Tongue (tissue), 2 donors: ENCODE measurements around the gene CACNA2D3. TPM values are rescaled to one million over a fixed set of nuclear protein-coding genes. Genes with fewer than 3 reads are reported as not detected.
A peak's percentile ranks its signal among the peaks of the same experiment; 100 is the strongest.

ENCODE experiments used
- DNase-seq: peaks from one replicate; pipeline ENCODE4 v3.0.0-alpha.2; 2015
- total RNA-seq: library from RNA; depleted of rRNA; stranded (reverse); fragments of >200 nt; gene quantifications from one replicate; pipeline ENCODE4 v1.2.3, GENCODE V29; 2014

CACNA2D3 gene
- total RNA-seq, 1 donor from 2014 or later: 2.5 TPM

DNA sequence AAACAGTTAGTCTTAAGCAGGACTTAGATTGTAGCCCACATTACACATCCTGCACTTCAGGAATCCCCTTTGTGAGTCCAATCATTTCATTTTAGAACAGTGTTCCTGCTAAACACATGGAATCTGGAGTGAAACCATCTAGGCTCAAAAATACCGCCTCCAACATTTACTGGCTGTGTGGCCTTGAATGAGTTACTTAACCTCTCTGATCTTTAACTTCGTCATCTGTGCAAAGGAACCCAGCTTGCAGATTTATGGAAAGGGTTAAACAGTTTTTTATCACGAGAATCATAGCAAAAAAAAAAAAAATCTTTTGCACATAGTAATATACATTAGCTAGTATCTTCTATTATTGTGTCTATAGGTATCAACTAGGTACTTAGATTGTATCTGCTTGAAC is 813.5 kb downstream of the CACNA2D3 start:
- no peak for DNase-seq

DNA sequence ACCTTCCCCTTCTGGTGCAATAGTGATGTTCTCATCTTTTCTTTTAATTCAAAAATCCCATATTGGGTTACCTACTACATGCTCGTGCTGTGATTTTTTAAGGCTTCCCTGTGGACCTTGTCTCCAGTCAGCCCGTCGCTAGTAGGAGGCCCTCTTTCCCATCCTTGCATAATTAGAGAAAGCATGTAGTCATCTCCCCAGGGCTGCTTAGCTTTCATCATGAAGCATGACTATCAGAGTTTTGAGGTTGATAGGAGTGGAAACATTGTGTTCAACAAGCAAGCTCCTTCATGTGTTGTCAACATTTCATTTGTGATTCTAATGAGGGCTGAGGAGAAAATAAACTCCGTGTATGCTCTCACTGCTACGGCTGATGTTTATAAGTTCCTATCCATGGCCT is 814.2 kb downstream of the CACNA2D3 start:
- no peak for DNase-seq

DNA sequence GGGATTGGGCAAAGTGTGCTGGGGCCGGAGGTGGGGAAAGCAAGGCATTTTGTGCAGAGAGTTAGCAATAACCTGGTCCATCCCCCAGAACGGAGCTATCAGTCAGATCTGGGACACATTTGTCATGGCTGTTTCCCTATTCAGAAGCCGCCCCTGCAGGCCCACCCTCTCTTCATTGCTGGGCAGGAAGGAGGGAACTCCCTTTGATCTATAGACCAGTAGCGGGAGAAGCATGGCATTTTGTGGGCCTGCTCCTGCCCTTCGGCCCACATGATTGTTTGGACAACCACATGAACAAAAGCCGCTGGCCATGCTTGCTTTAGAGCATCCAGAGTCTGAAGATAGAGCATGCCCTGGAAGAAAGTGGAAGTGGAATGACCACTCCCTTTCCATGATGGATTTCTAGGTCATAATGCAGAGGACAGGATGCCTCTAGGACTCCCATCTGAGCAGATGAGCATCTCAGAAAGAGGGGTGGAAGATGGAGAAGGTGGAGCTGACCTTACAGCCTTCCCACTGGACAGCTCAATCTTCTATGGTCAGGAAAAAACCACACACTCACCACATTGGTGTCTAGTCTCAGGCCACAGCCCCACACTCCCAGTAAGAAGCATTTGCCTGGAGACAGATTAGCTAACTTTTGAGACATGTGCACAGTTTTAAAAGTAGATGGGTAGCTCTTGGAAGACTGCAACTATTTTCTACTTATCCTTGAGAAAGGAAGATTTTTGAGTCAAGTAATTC is 817.4 kb downstream of the CACNA2D3 start:
- no peak for DNase-seq

GRCh38 chr3:54940971-54941370 is 818.6 kb downstream of the CACNA2D3 start:
- peak; percentile 43 for DNase-seq

DNA sequence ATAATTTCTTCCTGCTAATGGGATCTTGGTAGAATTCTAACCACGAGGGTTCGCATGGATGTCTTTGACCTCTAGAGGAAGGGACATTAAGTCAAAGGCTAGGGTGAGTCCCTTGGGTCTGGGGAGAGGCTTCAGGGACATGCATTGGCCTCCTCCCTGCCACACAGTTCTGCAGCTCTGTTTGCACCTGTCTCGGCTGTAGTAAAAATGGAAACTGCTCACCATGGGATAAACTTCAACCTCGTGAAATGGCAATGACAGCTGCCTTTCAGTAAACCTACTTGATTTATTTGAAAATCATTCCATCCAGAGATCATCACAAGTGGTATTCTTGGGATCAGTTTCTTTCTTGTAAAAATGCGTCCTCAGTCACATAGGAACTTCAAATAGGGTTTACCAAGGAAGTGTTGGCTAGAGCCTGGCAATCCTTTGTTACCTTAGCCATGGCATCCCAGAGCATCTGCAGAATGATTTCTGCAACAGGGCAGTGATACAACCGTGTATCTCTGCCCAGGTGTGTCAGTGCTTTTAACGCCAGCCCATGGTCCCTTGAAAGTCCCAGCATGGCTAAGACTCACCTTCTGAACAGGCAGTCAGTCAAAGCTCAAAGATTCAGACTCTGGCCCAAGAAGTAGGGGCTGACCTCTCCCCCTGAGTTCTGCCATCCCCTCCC is 819.5 kb downstream of the CACNA2D3 start:
- peak; percentile 48 for DNase-seq

DNA sequence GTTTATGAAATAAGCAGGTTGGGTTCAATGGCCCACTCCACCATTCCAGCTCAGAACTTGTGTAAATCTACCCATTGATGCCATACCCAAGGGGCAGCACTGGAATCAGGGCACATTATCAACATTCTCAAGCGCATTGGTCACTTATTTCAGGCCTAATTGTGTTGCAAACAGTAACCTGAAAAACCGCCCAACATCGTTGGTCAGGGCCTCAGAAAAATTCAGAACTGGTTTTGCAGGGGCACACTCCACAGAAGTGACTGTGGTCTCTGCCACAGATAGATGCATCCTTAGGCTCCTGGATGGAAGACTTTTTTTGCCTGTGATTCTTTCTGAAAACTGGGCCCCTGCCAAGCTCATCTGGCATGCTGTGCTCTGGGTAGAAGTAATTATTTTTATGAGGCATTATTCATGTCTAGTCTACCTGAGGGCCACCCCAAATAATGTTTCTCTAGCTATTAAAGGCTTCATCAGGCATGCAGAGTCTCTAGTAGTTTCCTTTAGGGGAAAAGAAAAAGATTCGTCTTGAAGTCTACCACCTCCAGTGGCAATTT is 827.2 kb downstream of the CACNA2D3 start:
- DNase-seq: no peak

GRCh38 chr3:54950391-54951003 is 828.1 kb downstream of the CACNA2D3 start:
- DNase-seq: no peak

DNA sequence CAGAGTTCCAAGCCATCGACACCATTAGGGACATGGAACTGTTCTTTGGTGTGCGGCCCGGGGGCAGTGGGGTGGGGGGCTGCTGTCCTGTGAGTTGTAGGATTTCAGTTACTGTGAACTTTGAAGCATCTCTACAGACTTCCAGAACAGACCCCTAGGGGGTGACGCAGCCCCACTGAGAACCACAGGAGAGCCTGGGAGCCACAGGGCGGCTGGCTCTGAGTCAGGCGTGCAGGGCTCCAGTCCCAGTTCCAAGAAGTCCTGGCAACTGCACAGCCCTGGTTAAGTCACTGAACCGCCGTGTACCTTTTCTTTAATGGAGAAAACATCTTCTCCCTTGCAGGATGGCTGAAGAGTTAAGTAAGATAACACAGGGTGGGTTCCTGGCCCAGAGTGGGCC is 829.1 kb downstream of the CACNA2D3 start:
- DNase-seq: peak; percentile 85

DNA sequence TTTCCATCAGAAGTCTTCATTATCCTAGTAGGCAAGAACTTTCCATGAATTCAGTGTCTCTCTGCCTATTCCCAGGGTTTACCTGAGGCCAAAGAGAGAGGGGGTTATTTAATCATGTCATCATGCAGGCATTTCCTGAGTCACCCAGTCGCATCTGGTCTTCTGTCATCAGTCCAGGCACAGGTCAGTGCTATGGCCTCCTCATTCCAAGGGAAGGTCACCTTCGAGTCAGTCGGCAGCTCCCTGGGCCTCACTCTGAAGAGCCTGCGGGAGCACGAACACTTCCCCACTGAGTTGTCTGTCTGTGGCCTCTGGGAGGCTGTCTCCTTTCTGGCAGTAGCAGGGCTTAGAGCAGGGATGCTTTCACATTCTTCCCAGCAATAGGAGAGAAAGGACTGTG is 831.7 kb downstream of the CACNA2D3 start:
- peak; percentile 57 for DNase-seq

DNA sequence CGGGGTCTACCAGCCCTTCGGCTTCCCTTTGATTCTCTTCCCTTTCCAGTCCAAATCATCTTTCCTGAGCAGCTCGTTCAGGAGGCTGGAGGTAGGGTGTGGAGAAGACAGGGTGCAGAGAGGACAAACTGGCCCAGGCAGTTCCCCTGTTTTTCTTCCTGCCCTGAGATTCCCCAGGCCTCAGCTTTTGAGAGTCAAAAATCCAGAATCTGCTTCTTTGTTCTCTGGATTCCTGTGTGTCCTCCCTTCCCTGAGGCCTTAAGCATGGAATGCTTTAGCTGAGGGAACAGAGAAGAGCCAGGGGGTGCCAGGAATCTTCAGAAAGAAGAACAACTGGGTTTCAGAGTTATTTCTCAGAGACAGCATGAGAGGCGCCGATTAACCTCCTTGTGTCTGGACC is 832.2 kb downstream of the CACNA2D3 start:
- DNase-seq: no peak

DNA sequence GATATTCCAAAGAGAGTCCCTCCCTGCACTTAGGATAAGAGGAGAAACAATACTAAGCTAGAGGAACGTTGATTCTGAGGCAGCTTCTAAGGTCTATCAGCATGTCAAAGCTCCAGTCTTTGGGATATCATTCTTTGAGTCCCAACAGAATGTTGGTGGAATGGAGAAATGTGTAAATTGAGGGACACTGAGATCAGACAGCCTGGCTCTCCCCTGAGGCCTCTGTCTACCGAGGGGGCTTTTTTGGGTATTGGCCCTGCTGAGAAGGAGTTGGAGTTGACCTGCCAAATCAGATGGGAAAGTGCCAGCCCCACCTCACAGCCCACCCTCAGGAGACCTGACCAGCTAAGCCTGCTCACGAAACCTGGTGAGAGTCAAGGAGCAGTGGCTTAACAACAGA is 833.1 kb downstream of the CACNA2D3 start:
- no peak for DNase-seq

DNA sequence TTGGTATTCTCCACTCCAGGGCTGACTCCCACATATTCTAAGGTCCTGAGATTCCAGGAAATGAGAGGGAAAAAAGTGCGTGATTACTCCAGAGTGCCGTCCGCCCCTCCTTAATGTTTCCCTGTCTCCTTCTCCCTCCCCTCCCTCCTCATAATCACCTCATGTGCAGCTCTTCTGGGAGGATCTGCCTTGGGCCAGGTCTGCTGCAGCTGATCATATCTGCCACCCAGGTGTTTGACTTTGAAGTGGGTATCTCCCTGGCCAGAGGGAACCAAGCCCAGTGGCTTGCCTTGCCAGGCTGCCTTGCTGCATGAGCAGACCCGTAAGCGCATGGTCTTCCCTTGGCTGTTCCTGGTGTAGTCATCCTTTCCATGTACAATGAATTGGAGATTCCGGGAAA is 833.6 kb downstream of the CACNA2D3 start:
- no peak for DNase-seq

GRCh38 chr3:54957711-54958110 is 835.4 kb downstream of the CACNA2D3 start:
- DNase-seq: no peak

- no peak for DNase-seq
Observed at GRCh38 chr3:54960082-54960481, 837.7 kb downstream of the CACNA2D3 start.

DNA sequence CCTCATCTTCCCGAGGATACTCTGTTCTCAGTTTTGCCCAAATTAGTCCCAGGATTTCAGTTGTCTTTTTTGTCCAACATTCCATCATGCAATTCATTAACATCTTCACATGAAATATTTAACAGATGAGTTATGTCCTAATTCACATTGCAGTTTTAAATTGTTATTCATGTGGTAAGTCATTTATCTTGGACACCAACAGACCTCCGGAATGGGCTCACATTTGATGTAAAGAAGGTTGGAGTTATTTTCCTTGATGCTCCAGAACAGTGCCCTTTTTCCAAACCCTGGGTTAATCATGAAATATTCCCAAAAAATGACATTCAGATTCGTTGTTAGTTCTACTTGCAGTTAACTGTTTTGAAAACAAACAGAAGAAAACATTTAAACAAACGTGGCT is 838.3 kb downstream of the CACNA2D3 start:
- no peak for DNase-seq

- no peak for DNase-seq
Observed at GRCh38 chr3:54962200-54962599, 839.8 kb downstream of the CACNA2D3 start.

- no peak for DNase-seq
Observed at GRCh38 chr3:54963641-54964040, 841.3 kb downstream of the CACNA2D3 start.

GRCh38 chr3:54964081-54964480 is 841.7 kb downstream of the CACNA2D3 start:
- DNase-seq: no peak

DNA sequence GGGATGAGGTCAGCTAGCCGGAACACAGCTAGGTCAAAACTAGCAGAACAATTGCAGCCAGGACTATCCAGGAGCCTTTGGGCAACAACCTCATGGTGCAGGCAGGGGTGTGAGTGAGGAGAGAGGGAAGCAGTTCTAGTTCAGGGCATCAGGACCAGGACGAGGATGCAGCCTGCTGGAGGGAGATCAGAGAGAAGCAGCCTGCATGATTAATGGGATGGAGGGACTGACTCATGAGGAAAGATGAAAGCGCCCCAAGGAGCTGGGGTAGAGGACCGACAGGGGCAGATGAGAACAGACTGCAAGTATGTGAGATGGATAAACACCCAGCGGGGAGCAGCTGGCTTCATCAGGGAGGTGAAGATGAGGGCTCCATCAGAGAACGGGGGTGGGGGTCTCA is 843.4 kb downstream of the CACNA2D3 start:
- DNase-seq: no peak

DNA sequence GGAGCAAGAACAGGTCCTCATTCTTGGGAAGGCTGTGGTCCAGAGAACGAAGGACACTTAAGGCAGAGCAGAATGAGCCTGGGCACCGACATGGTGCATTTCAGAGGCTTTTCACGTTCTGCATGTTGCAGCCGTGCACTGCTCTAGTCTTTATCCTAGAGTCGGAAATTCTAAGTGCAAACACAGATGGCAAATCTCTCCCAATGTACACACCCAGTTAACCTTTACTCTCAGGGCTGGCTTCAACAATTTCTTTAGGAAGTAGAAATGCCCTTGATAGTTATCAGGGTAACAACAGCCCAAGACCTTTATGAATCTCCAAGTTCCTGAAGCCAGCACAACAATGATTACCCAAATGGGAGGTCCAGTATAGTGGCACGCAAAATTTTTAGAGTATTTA is 844.6 kb downstream of the CACNA2D3 start:
- DNase-seq: no peak

GRCh38 chr3:54967731-54968161 is 845.4 kb downstream of the CACNA2D3 start:
- DNase-seq: no peak

GRCh38 chr3:54968546-54969172 is 846.3 kb downstream of the CACNA2D3 start:
- no peak for DNase-seq

GRCh38 chr3:54969652-54970051 is 847.3 kb downstream of the CACNA2D3 start:
- no peak for DNase-seq
